GM19043 (cell line): ENCODE data around the gene SURF1.

Source experiments
- ATAC-seq: cut with Tn5 transposase; IDR thresholded peaks from one replicate; pipeline ENCODE4 v1.9.1; 2021; ENCODE audit warnings: low read depth; ENCODE audit not compliant: unreplicated experiment

SURF1 gene

DNA sequence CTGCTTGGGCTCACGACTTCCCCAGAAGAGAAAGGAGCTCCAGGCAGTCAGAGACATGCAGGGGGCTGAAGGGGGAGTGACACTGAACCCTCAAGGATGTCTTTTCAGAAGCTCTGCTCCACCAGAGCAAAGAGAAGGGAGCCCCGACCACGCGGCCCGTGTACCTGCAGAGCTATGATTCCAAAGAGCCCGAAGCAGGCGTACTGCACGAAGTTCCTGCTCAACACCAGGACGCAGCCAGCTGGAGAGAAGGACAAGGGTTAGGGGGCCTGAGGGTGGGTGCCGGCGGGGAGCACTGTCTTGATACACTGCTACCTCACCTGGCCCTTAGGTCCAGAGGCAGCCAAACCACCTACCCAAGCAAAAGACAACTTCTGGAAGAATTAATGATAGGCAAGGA, 10.1 kb upstream of the SURF1 start:
- no peak for ATAC-seq

- ATAC-seq, result no peak
Measured at GRCh38 chr9:133362359-133363044, 6.2 kb upstream of the SURF1 start.

DNA sequence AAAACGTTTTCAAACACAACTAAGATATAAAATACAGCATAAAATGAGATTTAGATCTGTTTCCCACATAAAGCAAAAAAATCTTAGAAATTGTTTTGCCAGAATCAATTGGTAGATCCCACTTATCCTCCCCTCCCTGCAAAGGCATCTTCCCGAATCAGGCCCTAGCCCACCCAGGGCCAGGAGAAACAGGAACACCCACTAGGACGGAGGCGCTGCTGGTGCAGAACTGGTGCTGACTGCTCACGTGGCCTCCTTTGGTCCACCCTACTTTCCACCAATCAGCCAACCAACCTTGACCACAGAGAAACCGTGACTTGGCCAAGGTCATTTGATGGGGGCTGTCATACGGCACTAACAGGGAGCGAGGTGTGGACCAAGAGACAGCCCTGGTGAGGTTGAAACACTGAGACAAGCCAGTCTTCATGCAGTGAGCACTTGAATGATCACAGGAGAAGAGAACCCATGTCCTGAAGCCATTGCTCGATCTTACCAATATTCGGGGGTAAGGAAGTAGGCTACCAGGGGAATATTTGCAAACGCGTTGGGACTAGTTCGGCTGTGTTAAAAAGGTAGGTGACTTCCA, 5.3 kb upstream of the SURF1 start:
- ATAC-seq, result no peak

GRCh38 chr9:133360400-133361393, 4.4 kb upstream of the SURF1 start:
- ATAC-seq, result no peak

DNA sequence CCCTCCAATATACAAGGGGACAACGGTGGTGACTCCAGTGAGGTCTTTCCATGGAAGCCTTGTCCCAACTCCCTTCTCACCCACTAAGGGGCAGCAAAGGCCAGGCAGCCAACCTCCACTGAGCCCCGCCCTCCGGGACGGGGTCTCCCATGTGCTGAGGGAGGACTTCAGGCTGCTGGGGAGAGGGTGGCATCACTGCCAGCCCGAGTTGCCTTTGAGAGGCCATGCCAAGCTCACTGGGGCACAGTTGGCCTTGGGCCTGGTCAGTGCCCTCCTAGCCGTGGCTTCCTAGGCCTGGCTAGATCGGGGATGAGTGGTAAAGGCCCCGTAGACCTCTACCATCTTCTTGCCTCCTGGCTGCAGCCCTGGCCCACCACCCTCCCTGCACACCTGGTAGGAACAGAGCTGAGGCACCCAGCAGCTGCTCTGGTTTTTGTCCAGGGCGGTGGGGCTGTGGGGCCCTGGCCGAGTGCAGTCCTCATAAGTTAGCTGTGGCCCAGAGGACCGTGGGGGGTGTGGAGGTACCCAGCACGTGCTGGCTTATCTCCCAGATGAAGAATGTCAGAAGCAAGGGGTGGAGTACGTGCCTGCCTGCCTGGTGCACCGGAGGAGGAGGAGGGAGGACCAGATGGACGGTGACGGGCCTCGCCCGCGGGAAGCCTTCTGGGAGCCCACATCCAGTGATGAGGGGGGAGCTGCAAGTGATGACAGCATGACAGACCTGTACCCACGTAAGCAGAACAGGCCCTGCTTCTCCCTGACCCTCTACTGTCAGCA, 3.3 kb upstream of the SURF1 start:
- ATAC-seq, result no peak

GRCh38 chr9:133357656-133358055, 1.4 kb upstream of the SURF1 start:
- no peak for ATAC-seq

DNA sequence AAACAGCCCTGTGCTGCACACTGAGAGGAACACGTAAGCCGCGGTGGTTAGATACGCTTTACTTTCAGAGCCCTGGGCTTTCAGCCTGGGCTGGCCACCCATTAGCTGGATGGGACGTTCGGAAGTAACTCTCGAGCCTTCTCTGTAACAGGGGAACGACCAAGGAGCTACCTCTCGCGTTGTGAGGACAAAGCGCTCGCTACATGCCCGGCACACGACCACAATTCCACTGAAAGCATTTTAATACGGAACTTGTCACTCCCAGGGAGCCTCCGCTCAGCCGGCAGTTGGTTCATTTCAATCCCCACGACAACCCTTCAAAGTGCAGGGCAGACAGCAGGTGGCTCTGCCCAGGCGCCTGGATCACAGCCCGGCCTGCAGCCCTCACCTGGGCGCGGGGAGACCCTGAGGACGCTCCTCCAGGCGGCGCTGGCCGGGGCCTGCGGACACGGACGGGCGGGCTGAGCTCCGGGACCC, 368 bp downstream of the SURF1 start:
- no peak for ATAC-seq

DNA sequence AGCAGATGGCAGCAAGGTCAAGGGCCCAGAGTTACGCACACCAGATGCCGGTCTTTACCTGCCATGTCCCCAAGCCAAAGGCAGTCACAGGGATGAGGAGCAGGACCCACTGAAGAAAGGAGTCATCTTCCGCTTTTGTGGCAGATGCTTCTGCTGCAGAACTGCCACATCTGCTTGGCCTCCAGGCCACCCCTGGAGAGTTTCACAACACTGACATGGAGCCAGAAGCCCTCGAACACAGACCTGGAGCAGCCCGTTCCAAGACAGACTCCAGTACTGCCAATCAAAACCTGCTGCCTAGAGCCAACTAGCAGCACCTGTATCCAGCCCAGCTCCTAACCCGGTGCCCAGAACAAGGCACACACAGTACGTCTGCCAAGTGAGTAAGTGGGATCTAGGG, 1.5 kb downstream of the SURF1 start:
- ATAC-seq, result no peak

GRCh38 chr9:133353548-133353947, 2.7 kb downstream of the SURF1 start:
- ATAC-seq, result no peak

DNA sequence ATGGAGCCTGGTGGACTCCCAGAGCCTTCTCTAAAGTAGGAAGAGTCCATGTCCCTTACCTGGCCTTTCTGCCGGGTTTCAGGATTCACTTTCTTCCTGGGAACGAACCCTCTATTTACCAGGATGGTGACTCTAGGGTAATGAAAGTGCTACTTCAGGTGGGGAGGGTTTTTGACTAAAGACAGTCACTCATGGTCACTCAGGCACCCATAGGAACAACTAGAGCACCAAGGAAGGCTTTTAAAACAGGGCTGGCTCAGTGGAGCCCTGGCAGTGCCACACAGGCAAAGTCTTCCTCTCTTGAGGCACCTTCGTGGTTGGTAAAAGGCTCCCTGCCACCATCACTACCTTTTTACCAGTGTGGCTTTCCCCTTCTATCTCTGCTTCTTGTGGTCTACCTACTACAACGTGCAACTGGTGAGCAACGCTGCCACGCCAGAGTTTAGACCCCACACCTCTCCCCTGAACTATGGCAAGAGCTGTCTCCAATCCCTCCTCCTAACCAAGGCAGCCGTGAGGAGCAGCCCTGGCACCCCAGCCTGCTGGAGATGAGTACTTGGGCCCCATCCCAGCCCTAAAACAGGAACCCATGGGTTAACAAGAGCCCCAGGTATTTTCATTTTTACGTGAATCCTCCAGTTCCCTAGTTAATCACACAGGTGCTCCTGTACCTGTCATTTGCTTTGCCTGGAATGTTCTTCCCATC, 3.5 kb downstream of the SURF1 start:
- no peak for ATAC-seq

- no peak for ATAC-seq
Measured at GRCh38 chr9:133351908-133352634, 4.2 kb downstream of the SURF1 start.

- no peak for ATAC-seq
Measured at GRCh38 chr9:133351526-133351907, 4.8 kb downstream of the SURF1 start.

GRCh38 chr9:133349965-133350616, 6.2 kb downstream of the SURF1 start:
- no peak for ATAC-seq

GRCh38 chr9:133348718-133349573, 7.3 kb downstream of the SURF1 start:
- ATAC-seq, result no peak

DNA sequence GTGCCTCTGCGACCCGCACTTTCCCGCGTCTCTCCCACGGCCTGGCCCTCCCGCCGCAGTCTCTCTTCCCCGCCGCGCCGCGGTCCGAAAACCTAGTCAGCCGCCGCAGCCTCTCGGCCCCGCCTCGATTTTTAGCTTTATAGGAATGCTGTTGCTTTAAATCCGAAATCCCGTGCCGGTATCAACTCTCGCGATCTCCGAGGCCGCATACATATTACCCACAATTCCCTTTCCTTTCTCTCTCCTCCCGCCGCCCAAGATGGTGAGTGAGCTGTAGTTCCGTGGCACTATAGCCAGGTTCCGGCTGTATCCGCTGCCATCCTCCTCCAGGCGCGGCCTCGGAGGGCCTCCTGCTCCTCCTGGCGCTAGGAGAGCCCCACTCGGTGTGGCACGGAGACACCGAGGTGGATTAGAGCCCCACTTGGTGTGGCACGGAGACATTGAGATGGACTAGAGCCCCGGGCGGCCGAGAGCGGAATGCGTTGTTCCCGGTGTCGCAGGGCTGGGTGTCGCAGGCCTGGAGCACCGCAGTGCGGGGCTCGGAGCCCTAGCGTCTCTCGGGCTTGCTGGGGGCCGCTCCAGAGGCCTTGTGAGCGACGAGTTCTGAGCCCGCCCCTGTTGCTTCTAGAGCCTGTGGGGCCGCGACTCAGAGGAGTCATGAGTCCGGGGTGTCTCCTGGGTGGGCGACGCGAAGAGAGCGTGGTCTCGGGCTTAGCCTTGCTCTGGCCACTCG, 8.1 kb downstream of the SURF1 start, which contains the start of the genes MED22 and RPL7A:
MED22 (minus strand) TSS at position 147 of the 733 bp plus-strand sequence. CDS start 1,469 bp downstream, outside the sequence.
RPL7A (plus strand) TSS at position 234 of the 733 bp plus-strand sequence; CDS start at position 260, 26 bp downstream.
- peak; percentile 52 for ATAC-seq

DNA sequence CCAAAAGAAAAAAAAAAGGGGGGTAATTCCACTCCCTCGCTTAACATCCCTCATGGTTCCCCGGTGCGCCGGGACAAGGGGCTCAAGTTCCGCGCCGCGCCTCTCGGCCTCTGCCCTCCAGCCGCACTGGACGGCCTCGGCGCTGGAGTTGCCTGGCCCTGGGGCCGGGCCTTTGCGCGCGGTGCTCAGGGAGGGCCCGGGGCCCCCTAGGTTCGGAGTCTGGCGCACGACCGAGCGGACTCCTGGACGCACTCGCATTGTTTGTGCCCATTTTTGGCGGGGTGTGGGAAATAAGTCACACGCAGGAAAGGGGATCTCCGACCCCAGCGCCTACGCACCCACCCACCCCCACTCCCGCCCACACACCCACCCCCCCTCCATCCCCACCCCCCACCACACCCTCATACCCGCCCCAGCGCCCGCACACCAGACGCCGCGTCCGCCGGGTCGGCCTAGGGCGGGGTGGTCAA, 8.7 kb downstream of the SURF1 start:
- ATAC-seq, result no peak
